NCI-H2029 (cell line): ENCODE results near the gene RASSF7.

Source experiments
- DNase-seq: peaks from one replicate; lab custom pipeline; 2025; lab: John Stamatoyannopoulos, UW

RASSF7 gene

DNA sequence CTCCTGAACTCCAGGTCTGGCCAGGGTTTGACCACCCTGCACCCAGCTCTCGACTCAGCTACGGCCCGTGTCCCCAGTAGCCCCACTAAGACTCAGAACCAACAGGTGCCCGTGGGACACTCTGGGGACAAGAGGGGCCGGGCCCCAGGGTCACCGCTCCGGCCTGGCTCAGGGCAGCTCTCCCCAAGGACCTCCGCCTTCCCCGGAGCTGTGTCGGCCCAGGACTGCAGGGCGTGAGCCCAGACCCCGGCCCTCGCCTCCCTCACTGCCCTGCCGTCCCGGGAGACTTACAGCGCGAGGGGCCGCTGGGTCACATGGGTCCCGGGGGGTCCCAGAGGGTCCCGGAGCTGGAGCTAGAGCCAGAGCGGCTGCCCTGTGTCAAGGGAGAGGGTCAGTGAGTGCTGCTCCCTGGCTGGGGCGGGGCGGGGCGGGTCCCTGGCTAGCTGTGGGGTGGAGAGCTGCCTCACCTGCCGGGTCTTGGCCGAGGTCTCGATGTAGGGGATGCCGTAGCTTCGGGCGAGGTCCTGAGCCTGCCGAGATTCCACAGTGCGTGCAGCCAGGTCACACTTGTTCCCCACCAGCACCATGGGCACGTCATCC, 27.7 kb upstream of the RASSF7 start:
- no peak for DNase-seq

DNA sequence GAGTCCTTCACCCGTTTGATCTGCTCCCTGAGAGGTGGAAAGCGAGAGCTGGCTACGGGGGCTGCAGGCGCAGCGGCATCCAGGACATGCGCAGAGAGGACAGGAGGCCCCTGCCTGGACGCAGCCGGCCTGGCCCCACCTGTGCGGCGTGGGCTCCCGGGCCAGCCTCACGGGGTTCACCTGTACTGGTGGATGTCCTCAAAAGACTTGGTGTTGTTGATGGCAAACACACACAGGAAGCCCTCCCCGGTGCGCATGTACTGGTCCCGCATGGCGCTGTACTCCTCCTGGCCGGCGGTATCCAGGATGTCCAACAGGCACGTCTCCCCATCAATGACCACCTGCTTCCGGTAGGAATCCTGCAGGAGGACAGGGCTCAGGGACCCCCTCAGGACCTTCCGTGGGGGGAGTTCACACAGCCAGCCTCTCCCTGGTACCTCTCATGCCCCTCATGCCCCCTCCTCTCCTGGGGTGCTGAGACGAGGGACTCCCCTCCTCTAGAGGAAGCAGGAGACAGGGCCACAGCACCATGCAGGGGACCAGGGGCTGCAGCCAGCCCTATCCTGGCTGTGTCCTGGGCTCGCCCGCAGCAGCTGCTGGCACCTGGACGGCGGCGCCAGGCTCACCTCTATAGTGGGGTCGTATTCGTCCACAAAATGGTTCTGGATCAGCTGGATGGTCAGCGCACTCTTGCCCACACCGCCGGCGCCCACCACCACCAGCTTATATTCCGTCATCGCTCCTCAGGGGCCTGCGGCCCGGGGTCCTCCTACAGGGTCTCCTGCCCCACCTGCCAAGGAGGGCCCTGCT, 27.0 kb upstream of the RASSF7 start:
- DNase-seq: no peak

DNA sequence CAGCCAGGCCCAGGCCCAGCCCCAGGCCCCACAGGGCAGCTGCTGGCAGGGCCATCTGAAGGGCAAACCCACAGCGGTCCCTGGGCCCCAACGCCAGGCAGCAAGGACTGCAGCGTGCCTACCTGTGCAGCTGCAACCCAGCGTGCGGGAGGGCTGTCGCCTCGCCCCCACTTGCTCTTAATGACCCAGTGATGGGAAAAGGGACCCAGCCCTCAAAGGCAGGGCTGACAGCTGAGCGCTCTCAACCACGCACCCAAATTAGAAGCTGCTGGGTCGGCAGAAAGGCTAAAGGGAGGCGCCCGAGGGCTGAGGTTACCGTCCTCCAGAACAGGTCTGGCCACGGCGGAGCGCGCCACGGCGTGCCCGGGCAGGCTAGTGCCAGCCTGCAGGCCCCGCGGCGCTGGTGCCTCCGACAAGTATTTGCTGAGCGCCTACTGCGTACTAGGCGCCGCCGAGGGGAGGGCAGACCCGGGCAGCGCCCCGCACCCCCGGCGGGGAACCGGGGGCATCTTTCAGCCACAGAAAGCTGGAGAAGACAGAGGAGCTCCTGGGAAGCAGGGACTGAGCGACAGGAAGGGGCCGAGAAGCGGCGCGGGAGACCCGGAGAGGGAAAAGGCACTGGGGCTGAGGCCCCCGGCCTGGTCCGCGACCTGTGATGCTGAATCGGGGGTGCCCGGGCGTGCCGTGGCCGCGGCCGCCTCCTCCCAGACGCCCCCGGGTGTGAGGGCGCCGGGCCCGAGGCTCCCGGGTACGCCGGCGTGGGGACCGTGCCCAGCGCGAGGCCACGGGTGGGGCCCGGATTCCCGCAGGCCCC, 26.2 kb upstream of the RASSF7 start:
- no peak for DNase-seq

DNA sequence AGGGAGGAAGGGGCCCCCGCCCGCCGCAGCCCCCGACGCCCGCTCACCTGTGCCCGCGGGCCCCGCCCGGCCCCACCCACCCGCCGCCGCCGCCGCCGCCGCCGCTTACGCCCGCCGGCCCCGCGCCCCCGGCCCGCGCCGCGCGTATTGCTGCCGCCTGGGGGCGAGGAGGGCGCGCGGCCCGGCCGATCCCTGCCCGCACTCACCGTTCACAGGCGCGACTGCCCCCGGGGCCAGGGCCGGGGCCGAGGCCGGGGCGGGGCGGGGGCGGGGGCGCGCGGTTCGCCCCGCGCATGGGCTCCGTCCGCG, 25.6 kb upstream of the RASSF7 start:
- DNase-seq: no peak

DNA sequence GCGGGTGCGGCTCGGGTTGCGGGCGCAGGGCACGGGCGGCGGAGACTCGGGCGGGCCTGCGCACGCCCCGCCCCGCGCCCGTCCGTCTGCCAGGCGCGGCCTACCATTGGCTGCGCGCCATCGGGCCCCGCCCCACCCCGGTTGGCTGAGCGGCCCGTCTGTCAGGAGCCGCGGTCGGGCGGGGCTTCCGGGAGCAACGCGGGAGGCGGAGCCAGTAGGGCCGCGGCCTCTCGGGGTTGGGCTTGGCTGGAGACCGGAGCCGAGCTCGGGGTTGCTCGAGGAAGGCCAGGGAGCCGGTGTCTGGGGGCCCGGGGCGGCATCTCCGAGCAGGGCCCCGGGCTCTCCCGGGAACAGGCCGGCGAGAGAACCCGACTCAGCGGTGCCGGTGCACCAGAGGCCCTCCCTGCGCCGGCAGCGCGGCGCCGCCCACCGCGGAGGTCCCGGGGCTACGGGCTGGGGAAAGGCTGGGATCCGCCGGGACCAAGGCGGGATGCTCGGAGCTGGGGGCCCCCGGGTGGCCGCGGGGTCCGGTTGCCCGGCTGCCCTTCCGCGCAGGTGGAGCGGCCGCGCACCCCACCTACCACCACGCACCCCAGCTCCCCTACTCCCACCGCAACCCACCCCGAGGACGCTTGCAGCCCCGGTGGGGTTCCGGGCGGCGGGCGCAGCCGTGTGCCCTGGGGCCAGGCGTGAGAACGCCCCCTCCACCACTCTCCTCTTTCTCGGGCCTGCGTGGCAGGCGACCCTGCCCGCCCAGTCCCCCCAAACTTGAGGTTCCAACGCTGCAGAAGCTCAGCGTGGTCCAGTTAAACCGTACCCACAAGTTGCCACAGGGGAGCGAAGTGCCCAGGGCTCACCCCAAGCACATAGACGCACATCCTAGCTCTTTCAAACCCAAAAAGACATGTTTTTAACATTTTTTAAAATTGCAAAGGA, 25.0 kb upstream of the RASSF7 start, which contains the start of gene HRAS:
HRAS (minus strand) TSS at position 58 of the 936 bp plus-strand sequence.
- DNase-seq: peak; percentile 91

DNA sequence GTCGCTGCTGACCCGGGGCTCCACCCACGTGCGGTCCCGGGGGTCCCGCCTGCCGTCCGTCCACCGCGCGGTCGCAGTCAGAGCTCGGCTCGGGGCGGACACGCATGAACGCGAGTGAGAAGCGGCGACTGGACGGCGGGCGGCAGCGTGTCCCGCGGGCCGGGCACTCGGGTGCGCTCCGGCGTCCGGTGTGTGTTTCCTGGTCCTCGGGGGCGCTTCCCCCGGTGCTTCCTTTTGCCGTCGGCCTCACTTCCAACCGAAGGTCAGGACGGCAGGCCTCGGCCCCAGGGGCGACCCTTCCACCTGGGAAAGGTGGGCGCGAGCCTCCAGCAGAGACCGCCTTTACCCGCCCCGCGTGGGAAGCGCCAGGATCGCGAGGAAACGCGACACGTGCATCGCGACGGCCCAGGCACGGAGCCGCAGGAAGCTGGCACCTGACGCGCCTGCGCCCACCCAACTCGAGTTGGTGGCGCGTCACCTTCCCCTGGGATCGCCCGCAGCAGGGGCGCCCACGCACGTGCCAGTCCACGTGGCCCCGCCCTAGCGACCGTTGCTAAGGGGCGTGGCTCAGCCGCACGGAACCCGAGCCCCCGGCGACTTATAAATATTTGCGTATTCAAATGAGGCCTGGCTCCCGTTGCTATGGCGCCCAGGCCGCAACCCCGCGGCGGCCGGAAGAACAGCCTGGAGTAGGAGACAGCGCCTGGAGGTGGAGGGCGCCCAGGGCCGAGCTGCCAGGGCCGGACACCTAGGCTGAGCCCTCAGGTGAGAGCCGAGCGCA, 23.7 kb upstream of the RASSF7 start, which contains the start of gene LRRC56:
LRRC56 (plus strand) TSS at position 687 of the 781 bp plus-strand sequence. CDS start 3,158 bp downstream, outside the sequence.
- peak; percentile 94 for DNase-seq

DNA sequence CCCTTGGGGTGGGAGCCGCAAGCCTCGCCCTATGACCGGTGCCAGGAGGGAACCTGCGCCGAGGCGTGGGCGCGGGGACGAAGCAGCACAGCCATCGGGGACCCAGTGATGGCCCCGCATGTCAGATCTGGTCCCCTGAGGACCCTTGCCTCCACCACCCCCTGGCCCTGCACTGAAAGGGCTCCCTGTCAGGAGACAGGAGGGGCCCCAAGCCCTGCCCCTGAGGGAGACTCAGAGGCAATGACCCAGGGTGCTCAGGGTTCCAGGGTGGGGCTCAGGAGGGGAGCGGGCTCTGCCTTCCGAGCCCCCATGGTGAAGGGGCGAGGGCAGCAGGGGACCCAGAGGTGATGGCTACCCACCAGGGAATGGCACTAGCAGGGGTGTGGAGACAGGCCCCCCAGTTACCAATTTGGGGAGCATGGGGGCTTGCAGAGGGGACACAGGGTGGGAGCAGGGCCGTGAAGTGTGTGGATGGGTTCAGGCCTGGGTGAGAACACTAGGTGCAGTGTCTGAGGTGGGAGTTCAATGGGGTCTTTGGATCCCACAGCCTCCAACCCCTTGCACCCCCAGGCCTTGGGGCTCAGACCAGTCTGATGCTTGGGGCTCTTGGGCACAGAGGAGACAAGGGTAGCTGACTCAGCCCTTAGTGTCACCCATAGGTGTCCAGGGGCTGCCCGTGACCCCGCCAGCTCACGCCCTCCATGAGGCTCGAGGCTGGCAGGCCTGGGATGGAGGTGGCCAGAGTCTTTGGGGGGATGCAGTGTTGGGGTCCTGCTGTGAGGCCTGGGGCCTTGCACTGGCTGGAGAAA, 22.9 kb upstream of the RASSF7 start:
- no peak for DNase-seq

DNA sequence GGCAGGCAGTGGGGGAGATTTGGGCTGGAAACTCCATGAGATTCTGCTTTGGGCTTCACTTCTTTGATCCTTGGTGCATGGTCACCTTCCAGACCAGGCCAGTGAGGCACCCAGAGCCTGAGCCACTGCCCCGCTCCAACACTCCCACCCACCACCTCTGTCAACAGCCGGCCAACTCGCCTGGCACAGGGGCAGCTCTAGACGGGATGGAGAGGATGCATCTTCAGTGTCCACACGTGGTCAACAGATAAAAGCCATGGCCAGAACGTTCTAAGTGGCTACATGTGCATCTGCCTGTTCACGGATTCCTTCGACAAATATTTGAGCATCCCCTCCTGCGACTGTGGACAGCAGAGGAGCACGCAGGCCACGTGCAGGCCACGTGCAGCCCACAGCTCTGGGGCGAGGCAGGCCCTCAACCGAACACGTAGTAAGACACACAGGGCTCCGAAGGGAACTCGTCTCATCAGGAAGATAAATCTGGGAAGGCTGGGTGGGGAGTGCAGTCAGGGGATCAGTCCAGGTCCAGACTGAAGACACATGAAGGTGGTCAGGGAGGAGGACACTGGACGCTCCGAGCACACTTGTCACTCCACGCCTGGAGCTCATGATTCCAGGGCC, 22.2 kb upstream of the RASSF7 start:
- no peak for DNase-seq

DNA sequence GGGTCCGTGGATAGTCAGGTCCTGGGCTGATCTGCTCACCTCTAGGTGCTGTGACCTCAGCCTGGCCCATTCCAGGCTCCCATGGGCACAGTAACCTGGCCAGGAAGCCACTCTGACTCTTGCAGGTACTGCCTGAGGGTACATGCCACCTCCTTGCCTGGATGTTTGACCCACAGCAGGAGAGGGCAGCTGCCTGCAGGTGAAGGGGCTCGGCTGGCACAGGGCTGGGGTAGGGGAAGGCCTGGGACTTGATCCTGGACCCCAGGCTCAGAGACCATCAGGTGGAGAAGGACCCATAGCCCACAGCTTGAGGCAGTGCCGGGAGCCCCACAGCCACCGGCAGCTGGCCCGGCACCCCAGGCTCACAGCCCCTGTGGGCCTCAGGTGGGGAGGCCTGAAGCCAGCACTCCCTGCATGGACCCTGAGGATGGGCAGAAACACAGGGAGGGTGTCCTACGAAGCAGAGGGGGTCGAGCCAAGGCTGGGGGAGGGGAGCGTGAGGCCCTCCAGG, 20.7 kb upstream of the RASSF7 start:
- no peak for DNase-seq

DNA sequence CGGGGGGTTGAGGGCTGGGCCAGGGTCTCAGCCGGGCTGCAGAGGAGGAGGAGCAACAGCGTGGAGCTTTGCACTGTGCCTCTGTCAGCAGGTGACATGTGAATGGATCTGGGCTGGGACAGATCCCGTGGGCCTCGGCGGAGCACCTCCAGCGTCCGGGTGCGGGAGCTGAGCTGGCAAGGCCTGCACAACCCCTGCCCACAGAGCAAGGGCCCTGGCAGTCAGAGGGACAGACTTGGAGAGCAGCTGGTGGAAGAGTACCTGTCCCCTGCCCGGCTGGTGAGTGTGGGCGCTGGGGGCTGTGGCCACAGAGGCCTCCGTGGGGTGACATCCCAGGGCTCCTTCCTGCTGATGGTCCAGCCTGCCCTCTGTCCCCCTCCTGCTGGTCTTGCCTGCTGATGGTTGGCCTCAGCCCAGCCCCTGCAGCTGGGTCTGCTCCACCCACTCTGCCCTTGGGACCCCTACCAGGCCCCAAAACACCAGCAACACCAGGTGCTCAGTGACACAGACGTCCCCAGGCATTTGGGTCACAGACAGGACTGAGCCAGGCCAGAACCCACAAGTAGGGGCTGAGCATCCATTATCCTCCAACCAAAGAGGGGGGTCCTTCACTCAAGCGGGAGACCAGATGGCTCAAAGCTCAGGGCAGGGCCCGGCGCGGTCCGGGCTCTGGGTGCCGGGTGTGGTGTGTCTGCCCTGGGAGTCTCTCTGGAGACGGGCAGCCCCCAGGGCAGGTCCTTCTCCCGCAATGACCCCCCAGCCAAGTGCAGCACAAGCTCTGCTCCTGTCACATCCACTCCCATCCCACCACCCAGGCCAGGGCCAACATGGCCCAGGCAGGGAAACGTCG, 20.0 kb upstream of the RASSF7 start:
- DNase-seq: no peak

DNA sequence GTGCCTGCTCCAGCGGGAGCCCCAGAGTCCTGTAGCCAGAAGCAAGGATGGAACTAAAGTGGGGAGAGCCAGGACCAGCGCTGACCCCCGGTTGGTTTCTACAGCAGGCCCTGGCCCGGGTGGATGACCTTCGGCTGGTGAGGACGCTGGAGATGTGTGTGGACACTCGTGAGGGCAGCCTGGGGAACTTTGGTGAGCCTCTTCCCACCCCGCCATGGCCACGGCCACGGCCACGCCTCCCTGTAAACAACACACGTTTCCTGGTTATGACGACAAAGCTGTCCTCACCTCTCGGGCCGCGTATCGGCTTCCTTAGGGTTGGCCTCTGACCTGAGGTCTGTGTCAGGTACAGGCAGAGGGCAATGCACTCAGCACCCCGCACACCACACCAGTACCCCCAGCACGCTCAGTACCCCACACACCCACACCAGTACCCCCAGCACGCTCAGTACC, 19.3 kb upstream of the RASSF7 start:
- DNase-seq: no peak

DNA sequence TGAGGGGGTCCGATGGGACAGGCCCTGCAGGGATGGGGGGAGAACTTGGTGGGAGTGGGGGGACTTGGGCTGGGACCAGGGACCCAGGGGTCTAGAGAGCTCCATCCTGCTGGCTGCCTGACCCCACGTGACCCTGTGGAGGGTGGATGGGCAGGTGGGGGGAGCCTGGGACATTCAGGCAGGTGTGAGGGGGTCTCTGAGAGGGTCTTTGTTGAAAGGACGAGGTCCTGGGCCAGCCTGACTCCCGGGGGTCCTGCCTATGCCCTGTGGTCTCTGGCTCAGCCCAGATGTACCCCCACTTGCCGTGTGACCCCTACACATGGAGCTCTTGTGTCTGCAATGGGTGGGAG, 16.0 kb upstream of the RASSF7 start:
- no peak for DNase-seq

DNA sequence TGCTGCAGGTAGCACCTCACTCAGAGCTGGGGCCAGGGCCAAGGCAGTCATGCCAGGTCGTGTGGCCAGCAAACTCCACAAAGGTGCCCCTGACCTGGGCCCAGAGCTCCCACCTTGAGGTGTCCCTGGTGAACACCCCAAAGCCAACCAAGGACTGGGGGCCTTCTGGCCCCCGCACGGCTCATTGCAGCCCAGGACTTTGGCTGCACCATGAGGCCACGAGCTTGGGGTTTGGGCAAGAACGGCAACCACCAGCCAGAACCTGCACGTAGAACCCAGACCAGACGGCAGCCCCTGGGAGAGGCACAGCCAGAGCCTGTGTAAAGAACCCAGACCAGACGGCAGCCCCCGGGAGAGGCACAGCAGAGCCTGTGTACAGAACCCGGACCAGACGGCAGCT, 15.6 kb upstream of the RASSF7 start:
- no peak for DNase-seq

DNA sequence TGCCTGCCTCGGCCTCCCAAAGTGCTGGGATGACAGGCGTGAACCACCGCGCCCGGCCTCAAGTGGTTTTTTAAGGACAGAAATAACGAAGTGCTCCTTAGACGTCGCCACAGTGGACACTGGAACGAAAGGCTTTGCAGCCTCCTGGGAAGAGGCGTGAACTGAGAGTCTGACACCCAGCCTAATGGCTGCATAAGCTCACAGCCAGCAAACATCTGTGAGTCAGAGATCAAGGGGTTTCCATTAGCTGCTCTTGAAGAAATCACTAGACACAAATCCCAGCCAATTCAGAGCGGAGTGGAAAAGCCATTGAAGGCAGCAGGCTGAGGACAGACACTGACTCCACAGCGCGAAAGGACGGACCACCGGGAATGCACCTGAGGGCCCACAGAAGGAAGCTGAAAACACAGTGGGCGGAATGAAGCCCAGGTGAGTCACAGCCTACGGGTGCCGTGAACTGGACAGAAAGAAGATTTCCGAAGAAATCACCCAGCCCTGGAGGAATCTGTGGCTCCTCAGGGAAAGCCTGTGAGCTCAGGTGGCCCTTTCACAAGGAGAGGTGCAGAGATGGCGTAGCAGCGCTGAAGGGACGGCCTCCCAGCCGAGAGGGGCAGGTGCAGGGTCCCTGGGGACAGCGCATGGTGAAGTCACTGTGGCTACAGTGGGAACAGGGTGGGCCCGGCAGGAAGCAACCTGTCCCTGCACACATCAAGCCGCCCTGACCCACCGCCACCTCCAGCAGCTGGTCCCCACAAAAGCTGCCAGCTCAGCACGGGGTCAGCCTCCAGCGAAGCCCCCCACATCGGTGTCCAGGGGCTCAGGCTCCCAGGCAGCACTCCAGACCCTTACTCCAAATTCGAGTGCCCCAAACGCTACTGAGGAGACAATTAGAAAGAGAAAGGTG, 11.8 kb upstream of the RASSF7 start:
- DNase-seq: no peak

DNA sequence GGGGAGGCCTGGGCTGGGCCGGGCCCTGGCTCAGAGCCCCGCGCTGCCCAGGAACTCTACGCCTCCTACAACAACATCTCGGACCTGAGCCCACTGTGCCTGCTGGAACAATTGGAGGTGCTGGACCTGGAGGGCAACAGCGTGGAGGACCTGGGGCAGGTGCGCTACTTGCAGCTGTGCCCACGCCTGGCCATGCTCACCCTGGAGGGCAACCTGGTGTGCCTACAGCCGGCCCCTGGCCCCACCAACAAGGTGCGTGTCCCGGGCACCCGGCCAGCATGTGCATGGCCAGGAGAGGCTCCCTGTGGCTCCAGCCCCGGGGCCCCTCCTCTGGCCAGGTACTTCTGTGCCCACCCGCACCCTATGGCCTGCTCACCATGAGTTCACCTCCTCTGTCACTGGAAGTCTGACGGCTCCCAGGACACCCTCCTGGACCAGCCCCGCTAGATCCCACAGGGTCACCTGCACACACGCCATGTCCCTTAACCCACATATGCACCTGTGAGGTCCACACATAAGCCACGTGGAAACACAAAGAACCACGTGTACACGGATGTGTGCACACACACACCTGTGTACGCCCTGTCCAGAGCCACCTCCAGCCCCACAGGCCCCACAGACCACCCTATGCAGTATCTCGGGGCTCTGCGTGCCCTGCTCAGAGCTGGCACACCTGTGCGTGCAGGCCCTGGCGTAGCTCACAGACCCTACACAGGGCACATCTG, 10.6 kb upstream of the RASSF7 start:
- DNase-seq: no peak

DNA sequence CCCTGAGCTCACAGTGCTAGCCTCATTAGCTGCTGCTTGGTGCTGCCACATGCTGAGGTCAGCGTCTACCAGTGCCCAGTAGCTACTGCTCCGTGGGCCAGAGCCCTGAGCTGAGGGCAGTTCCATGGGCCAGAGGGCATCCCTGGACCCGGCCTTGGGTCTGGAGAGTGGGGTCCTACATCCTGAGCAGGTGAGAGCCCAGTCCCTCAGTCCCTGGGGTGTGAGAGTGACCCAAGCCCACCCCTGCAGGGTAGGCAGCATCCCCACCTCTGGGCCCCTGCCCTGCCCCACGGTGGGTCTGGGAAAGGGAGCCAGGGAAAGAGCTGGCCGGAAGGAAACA, 10.1 kb upstream of the RASSF7 start:
- no peak for DNase-seq

DNA sequence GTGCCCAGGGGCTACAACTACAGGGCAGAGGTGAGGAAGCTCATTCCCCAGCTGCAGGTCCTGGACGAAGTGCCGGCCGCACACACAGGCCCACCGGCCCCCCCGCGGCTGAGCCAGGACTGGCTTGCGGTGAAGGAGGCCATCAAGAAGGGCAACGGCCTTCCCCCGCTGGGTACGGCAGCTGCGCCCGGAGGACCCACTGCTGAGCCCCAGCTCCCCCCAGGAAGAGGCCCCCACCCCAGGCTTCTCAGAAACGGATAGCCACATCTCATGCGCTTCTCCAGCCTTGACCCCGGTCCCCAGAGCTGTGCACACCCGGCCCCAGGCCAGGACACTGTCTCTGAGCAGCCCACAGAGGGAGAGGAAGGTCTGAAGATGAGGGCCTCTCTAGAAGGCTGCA, 9.6 kb upstream of the RASSF7 start:
- DNase-seq: no peak
